PFSK-1 (cell line): ENCODE data around the gene OR52N2.

ENCODE experiments used
- FOXP2 ChIP-seq: optimal IDR thresholded peaks from 2 replicates; pipeline ENCODE3; 2011; ENCODE audit warnings: borderline replicate concordance, control low read depth, inconsistent platforms; ENCODE audit not compliant: insufficient read depth; ENCODE audit errors: extremely low read length, extremely low read depth
- POLR2AphosphoS5 ChIP-seq: IDR thresholded peaks from 2 replicates; pipeline ENCODE4 v1.6.1; 2012; ENCODE audit warnings: low read depth, mild to moderate bottlenecking, control low read depth, low read length, moderate library complexity
- SIN3A ChIP-seq: IDR thresholded peaks from 2 replicates; pipeline ENCODE4 v1.6.1; 2012; ENCODE audit warnings: mild to moderate bottlenecking, low read length, moderate library complexity, borderline replicate concordance; ENCODE audit not compliant: insufficient read depth
- TAF1 ChIP-seq: IDR thresholded peaks from 2 replicates; pipeline ENCODE4 v1.6.1; 2012; ENCODE audit warnings: low read length, control low read depth, borderline replicate concordance; ENCODE audit not compliant: insufficient read depth
- TF ChIP-seq, protein P1 (sequence below), 2 experiments: IDR thresholded peaks; 2 replicates each; pipeline versions ENCODE4 v1.6.1 to v1.8.0; 2011 to 2012; ENCODE audit warnings: low read depth in 2 of 2, low read length in 2 of 2, control low read depth in 1 of 2, inconsistent platforms in 1 of 2, mild to moderate bottlenecking in 1 of 2, moderate library complexity in 1 of 2; ENCODE audit not compliant: insufficient read depth in 1 of 2

OR52N2 gene

DNA sequence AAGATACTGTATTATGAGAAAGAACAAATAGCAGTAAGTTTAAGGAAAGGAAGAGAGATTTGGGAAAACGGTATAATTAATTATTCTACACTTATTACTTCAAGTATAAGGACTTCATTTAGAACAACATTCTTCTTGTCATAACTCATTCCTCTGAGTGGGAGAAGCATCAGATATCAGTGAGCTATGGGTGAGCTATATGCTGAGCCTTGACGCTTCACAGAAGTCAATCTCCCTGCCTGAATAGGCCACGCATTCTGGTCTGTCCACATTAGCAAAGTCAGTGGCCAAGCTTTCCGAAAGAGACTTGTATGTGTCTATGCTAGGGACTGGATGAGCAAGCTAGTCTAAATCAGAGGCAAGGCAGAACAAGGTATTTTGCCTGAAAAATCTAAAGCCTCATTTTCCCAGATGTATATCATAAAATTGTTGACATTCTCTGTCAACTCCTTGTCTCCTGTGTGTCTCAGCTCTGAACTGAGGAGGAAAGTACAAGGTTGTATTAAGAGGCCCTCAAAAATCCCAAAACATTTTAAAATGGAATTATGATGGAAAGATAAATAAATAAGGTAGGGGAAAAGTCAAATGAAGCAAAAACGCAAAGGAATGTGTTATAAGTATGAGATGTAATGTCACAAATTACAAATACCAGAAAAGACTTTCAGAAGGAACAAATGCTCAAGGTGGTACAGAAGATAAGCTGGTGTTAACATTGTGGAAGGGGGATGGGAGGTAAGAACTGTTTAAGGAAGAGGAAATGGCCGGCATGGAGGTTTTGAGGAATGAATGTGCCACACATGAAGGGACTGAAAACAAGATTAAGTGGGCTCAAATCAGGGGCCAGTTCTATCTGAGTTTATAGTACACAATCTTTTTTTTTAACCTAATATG is 1.4 kb downstream of the OR52N2 start:
- TF ChIP-seq FOXP2: no peak
- no peak for TF ChIP-seq SIN3A
- no peak for TF ChIP-seq TAF1
- TF ChIP-seq POLR2AphosphoS5: no peak
- TF ChIP-seq, protein P1, sequence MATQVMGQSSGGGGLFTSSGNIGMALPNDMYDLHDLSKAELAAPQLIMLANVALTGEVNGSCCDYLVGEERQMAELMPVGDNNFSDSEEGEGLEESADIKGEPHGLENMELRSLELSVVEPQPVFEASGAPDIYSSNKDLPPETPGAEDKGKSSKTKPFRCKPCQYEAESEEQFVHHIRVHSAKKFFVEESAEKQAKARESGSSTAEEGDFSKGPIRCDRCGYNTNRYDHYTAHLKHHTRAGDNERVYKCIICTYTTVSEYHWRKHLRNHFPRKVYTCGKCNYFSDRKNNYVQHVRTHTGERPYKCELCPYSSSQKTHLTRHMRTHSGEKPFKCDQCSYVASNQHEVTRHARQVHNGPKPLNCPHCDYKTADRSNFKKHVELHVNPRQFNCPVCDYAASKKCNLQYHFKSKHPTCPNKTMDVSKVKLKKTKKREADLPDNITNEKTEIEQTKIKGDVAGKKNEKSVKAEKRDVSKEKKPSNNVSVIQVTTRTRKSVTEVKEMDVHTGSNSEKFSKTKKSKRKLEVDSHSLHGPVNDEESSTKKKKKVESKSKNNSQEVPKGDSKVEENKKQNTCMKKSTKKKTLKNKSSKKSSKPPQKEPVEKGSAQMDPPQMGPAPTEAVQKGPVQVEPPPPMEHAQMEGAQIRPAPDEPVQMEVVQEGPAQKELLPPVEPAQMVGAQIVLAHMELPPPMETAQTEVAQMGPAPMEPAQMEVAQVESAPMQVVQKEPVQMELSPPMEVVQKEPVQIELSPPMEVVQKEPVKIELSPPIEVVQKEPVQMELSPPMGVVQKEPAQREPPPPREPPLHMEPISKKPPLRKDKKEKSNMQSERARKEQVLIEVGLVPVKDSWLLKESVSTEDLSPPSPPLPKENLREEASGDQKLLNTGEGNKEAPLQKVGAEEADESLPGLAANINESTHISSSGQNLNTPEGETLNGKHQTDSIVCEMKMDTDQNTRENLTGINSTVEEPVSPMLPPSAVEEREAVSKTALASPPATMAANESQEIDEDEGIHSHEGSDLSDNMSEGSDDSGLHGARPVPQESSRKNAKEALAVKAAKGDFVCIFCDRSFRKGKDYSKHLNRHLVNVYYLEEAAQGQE (IDR thresholded peaks at IDR 0.05; ENCODE audit: insufficient read depth in 1 of 2, low read depth in 2 of 2, low read length in 2 of 2): no peak

DNA sequence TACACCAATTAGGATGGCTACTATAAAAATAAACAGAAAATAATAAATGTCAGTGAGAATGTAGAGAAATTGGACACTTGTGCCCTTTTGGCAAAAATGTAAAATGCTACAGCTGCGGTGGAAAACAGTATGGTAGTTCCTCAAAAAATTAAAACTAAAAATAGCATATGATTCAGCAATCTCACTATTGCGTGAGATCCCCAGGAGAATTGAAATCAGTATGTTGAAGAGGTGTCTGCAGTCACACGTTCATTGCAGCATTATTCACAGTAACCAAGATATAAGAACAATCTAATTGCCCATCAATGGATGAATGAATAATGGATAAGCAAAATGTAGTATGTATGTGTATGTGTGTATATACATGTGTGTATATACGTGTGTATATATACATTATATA is 6.8 kb downstream of the OR52N2 start:
- TF ChIP-seq POLR2AphosphoS5 (no peak), TAF1 (no peak), FOXP2 (no peak), SIN3A (no peak)
- TF ChIP-seq, protein P1 (IDR thresholded peaks at IDR 0.05; ENCODE audit: insufficient read depth in 1 of 2, low read depth in 2 of 2, low read length in 2 of 2): no peak

DNA sequence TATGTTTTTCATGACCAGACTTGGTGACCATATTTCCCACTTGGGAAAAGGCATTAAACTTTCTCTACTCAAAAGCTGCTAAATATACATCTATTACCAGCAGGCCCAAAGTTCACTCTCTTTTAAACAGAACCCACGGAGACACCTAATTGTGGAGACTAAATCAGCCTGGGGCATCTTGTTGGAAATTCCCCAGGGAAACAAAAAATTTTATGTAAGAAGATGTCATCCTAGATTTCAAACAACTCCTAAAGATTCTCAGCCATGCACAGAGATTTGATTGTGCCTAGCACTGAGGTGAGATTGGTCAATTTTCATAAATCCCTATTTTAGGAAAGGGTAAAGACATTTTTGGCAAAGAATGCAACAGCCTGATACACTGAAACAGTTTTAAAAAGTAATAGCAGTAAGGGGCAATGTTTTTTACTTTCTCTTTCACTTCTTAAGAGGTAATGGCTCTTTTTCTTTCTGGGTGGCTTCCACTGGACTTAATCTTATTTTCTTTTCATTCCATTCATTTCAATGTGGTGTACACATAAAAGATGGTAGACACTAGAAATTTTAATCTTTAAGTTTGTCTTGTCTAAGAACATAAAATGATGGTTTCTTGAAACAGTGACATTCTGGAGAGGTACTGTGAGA is 9.6 kb downstream of the OR52N2 start:
- TF ChIP-seq FOXP2 (no peak), POLR2AphosphoS5 (no peak), TAF1 (no peak), SIN3A (no peak)
- TF ChIP-seq, protein P1 (IDR thresholded peaks at IDR 0.05; ENCODE audit: insufficient read depth in 1 of 2, low read depth in 2 of 2, low read length in 2 of 2): no peak

DNA sequence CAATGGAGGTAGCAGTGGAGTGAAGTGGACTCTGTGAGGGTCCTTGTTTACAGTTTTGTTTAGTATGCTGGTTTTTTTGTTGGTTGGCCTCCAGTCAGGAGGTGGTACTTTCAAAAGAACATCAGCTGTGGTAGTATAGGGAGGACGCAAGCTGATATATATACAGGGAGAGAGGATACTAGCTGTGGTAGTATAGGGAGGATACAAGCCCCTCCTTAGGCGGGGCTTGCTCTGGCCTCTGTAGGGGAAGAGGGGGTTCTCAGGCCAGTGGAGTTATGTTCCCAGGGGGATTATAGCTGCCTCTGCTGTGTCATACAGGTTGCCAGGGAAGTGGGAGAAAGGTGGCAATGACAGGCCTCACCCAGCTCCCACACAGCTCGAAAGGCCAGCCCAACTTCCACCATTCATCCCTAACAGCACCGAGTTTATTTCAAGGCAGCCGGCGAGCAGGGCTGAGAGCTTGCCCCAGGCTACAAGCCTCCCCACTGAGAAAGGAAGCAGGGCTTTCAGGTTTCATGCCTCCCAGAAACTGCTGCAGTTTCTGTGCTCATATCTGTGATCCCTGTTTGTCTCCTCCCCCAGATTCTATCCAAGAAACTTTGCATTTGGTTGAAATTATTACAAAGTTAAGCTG is 22.6 kb downstream of the OR52N2 start:
- no peak for TF ChIP-seq TAF1
- TF ChIP-seq POLR2AphosphoS5: no peak
- TF ChIP-seq SIN3A: no peak
- no peak for TF ChIP-seq FOXP2
- TF ChIP-seq, protein P1 (IDR thresholded peaks at IDR 0.05; ENCODE audit: insufficient read depth in 1 of 2, low read depth in 2 of 2, low read length in 2 of 2): no peak
